OCI-LY7 (cell line): ENCODE data around the gene RAB35.

Experiments used
- CTCF ChIP-seq: fragments of 200-600 bp; sonication (generic); conservative IDR thresholded peaks from 2 replicates; pipeline ENCODE4 v1.5.1; 2014; ENCODE audit warnings: mild to moderate bottlenecking, antibody characterized with exemption, low read length, moderate library complexity, mixed read lengths
- EZH2phosphoT487 ChIP-seq: fragments of 200-600 bp; sonication (generic); IDR thresholded peaks from 2 replicates; pipeline ENCODE4 v1.6.1; 2018; ENCODE audit warnings: low read depth, borderline replicate concordance, mild to moderate bottlenecking, mixed run types, antibody characterized with exemption, low read length, moderate library complexity, mixed read lengths

GRCh38 chr12:120065472-120065871, 51.1 kb downstream of the RAB35 start:
- TF ChIP-seq CTCF, result no peak
- TF ChIP-seq EZH2phosphoT487, result no peak
